ENCODE data around the gene SLC9C1.
A peak's percentile ranks its signal among the peaks of the same experiment; 100 is the strongest.

Gene SLC9C1

GRCh38 chr3:112253301-112253971 lies 40.6 kb downstream of the SLC9C1 start:
- TF ChIP-seq CTCF (conservative IDR thresholded peaks at IDR 0.05; ENCODE audit: control insufficient read depth, insufficient read depth, low read depth, low read length): no peak
- no peak for DNase-seq (ENCODE audit: low read depth)
- no peak overlapping the region for H3K4me3 ChIP-seq (ENCODE audit: control insufficient read depth, low read depth, low read length)

GRCh38 chr3:112247900-112248299 lies 46.1 kb downstream of the SLC9C1 start:
- no peak overlapping the region for H3K4me3 ChIP-seq (ENCODE audit: control insufficient read depth, low read depth, low read length)
- no peak for DNase-seq (ENCODE audit: low read depth)
- no peak for TF ChIP-seq CTCF (conservative IDR thresholded peaks at IDR 0.05; ENCODE audit: control insufficient read depth, insufficient read depth, low read depth, low read length)

GRCh38 chr3:112247350-112247749 lies 46.7 kb downstream of the SLC9C1 start:
- DNase-seq (ENCODE audit: low read depth): no peak
- H3K4me3 ChIP-seq (ENCODE audit: control insufficient read depth, low read depth, low read length): no peak overlapping the region
- no peak for TF ChIP-seq CTCF (conservative IDR thresholded peaks at IDR 0.05; ENCODE audit: control insufficient read depth, insufficient read depth, low read depth, low read length)

GRCh38 chr3:112233083-112233482 lies 60.9 kb downstream of the SLC9C1 start:
- TF ChIP-seq CTCF (conservative IDR thresholded peaks at IDR 0.05; ENCODE audit: control insufficient read depth, insufficient read depth, low read depth, low read length): no peak
- no peak for DNase-seq (ENCODE audit: low read depth)
- no peak overlapping the region for H3K4me3 ChIP-seq (ENCODE audit: control insufficient read depth, low read depth, low read length)

- TF ChIP-seq CTCF (conservative IDR thresholded peaks at IDR 0.05; ENCODE audit: control insufficient read depth, insufficient read depth, low read depth, low read length): no peak
- DNase-seq (ENCODE audit: low read depth): no peak
- no peak overlapping the region for H3K4me3 ChIP-seq (ENCODE audit: control insufficient read depth, low read depth, low read length)
These were observed 62.3 kb downstream of the SLC9C1 start for GRCh38 chr3:112231727-112232126.

GRCh38 chr3:112230033-112230432 lies 64.0 kb downstream of the SLC9C1 start:
- no peak overlapping the region for H3K4me3 ChIP-seq (ENCODE audit: control insufficient read depth, low read depth, low read length)
- peak; percentile 1 for DNase-seq (ENCODE audit: low read depth)
- no peak for TF ChIP-seq CTCF (conservative IDR thresholded peaks at IDR 0.05; ENCODE audit: control insufficient read depth, insufficient read depth, low read depth, low read length)

- DNase-seq (ENCODE audit: low read depth): no peak
- no peak for TF ChIP-seq CTCF (conservative IDR thresholded peaks at IDR 0.05; ENCODE audit: control insufficient read depth, insufficient read depth, low read depth, low read length)
- H3K4me3 ChIP-seq (ENCODE audit: control insufficient read depth, low read depth, low read length): no peak overlapping the region
These were observed 65.2 kb downstream of the SLC9C1 start for GRCh38 chr3:112228786-112229185.
